Measurements from ENCODE around the gene DMGDH.

Gene DMGDH

GRCh38 chr5:79069488-79070349, at the start of gene DMGDH, which contains the start of gene BHMT2:
DMGDH (minus strand) TSS chr5:79069674; CDS start chr5:79069620, 54 bp downstream.
BHMT2 (plus strand) TSS chr5:79069767; CDS start chr5:79069783, 16 bp downstream.
- TF ChIP-seq GLIS3 (CRISPR knock-in tag; IDR thresholded peaks at IDR 0.05) (no peak), CREB5 (CRISPR knock-in tag; IDR thresholded peaks at IDR 0.05; ENCODE audit: low read depth) (no peak), ESRRG (CRISPR knock-in tag; IDR thresholded peaks at IDR 0.05) (no peak), ZNF70 (CRISPR knock-in tag; IDR thresholded peaks at IDR 0.05) (no peak), ZNF565 (CRISPR knock-in tag; conservative IDR thresholded peaks at IDR 0.05; ENCODE audit: low read depth) (no peak)
- no peak for ATAC-seq

GRCh38 chr5:79112703-79113058, 43.2 kb upstream of the DMGDH start:
- TF ChIP-seq POU6F1 (CRISPR knock-in tag; IDR thresholded peaks at IDR 0.05; ENCODE audit: borderline replicate concordance, low read depth) (no peak), RARB (CRISPR knock-in tag; IDR thresholded peaks at IDR 0.05) (no peak), GLIS3 (CRISPR knock-in tag; IDR thresholded peaks at IDR 0.05) (no peak), CREB5 (CRISPR knock-in tag; IDR thresholded peaks at IDR 0.05; ENCODE audit: low read depth) (no peak), TCF4 (CRISPR knock-in tag; IDR thresholded peaks at IDR 0.05; ENCODE audit: borderline replicate concordance) (no peak), CSDC2 (CRISPR knock-in tag; IDR thresholded peaks at IDR 0.05) (no peak), CSRNP3 (CRISPR knock-in tag; IDR thresholded peaks at IDR 0.05) (no peak), BACH2 (CRISPR knock-in tag; IDR thresholded peaks at IDR 0.05; ENCODE audit: borderline replicate concordance) (no peak), ZFP30 (CRISPR knock-in tag; IDR thresholded peaks at IDR 0.05) (no peak), SNAI2 (CRISPR knock-in tag; IDR thresholded peaks at IDR 0.05) (no peak), PATZ1 (CRISPR knock-in tag; IDR thresholded peaks at IDR 0.05; ENCODE audit: borderline replicate concordance) (no peak), ZFP3 (CRISPR knock-in tag; IDR thresholded peaks at IDR 0.05) (no peak), ZNF565 (CRISPR knock-in tag; conservative IDR thresholded peaks at IDR 0.05; ENCODE audit: low read depth) (no peak), ZC3H10 (CRISPR knock-in tag; IDR thresholded peaks at IDR 0.05) (no peak), TSHZ2 (CRISPR knock-in tag; IDR thresholded peaks at IDR 0.05) (no peak)
- ATAC-seq = no peak

Measured in SK-N-SH treated with all-trans-retinoic acid at 6 μM for 48 hours (cell line).